ENCODE results near the gene HTRA1. TPM values are rescaled to one million over a fixed set of nuclear protein-coding genes. Genes with fewer than 3 reads are reported as not detected.
A peak's percentile ranks its signal among the peaks of the same experiment; 100 is the strongest.

The HTRA1 gene
- total and polyA plus RNA-seq, 2 donors (not counting 1 experiment from before 2014, with no cell fraction given), result 109 to 216 TPM

DNA sequence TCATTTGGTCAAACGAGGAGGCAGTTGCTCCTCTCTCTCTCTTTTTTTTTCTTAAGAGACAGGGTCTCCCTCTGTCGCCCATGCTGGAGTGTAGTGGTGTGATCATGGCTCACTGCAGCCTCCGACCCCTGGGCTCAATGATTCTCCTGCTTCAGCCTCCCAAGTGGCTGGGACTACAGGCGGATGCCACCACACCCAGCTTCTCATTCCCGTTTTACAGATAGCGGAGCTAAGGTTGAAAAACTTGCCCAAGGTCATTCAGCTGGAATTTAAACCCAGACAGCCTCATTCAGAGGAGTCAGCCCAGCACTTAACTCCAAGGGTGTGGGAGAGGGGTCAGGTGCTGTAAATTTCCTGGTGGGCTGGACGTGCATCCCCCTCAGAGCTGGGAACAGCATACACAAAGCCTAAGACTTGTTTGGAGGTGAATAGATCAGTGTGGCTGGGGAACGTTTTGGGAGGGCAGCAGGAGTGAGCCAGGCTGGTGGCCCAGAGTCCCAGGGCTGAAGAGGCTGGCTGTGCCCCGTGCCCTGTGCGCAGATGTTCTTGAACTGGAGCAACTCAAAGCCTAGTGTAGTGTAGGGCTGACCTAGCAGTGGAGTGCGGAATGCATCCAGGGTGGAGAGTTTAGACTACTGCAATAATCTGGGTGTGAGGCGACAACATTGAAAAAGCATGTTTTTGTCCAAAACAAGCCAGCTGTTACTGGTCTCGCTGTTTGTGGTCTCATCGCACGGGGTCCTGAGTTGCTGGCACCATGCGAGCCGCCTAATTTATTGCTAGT, 2.3 kb downstream of the HTRA1 start:
- Histone ChIP-seq H3K9me3 (ENCODE audit: control insufficient read depth, insufficient read depth, low read depth, low read length) (no peaks in the 10 kb centered on the region), H3K36me3 (ENCODE audit: control insufficient read depth, insufficient read depth, low read length) (no peaks in the 10 kb centered on the region), H3K27me3 (ENCODE audit: control insufficient read depth, insufficient read depth, low read length) (no peaks in the 10 kb centered on the region), H3K9ac (ENCODE audit: insufficient read depth, low read length) (no peak overlapping the region), H3K79me2 (ENCODE audit: control insufficient read depth, insufficient read depth, low read length) (peaks cover 15% of the 10 kb centered on the region), H3K27ac (ENCODE audit: insufficient read depth, low read length) (no peak overlapping the region), H3K4me1 (ENCODE audit: control insufficient read depth, extremely low read depth, insufficient read depth, low read length) (peaks cover 9% of the 10 kb centered on the region), H4K20me1 (ENCODE audit: control insufficient read depth, extremely low read depth, insufficient read depth, low read length) (no peaks in the 10 kb centered on the region), H3K4me3 (replicated peaks in 1 of 4; ENCODE audit: control extremely low read depth in 1 of 4, insufficient read depth in 1 of 4, low read depth in 3 of 4, low read length in 4 of 4) (peak overlapping the region; percentile 51 to 89 (median 76)), H2AFZ (ENCODE audit: low read length) (no peak overlapping the region), H3K4me2 (ENCODE audit: extremely low read depth, insufficient read depth, low read length) (peak overlapping the region; percentile 98)
- DNase-seq (ENCODE audit: low read depth in 2 of 2), result peak in 1 of 2 donors; percentile 44
- TF ChIP-seq EZH2 (IDR thresholded peaks at IDR 0.05; ENCODE audit: low read length, missing control alignments), result no peak
- TF ChIP-seq, protein P1, sequence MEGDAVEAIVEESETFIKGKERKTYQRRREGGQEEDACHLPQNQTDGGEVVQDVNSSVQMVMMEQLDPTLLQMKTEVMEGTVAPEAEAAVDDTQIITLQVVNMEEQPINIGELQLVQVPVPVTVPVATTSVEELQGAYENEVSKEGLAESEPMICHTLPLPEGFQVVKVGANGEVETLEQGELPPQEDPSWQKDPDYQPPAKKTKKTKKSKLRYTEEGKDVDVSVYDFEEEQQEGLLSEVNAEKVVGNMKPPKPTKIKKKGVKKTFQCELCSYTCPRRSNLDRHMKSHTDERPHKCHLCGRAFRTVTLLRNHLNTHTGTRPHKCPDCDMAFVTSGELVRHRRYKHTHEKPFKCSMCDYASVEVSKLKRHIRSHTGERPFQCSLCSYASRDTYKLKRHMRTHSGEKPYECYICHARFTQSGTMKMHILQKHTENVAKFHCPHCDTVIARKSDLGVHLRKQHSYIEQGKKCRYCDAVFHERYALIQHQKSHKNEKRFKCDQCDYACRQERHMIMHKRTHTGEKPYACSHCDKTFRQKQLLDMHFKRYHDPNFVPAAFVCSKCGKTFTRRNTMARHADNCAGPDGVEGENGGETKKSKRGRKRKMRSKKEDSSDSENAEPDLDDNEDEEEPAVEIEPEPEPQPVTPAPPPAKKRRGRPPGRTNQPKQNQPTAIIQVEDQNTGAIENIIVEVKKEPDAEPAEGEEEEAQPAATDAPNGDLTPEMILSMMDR (conservative IDR thresholded peaks at IDR 0.05 in 1 of 2, IDR thresholded peaks at IDR 0.05 in 1 of 2; ENCODE audit: low read depth in 1 of 2, low read length in 2 of 2), result no peak

DNA sequence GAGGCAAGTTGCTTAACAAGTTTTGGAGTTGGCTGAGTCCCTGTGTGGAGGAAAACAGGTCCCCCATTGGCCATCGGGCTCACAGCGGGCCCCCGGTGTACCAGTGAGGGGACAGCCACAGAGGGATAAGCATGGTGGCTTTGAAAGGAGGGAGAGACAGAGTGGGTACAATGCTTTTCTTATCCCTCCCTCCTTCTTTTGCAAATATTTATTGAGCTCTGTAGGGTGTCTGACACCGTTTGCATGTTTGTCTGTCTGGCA, 2.8 kb downstream of the HTRA1 start:
- no peak overlapping the region for H3K4me2 ChIP-seq (ENCODE audit: extremely low read depth, insufficient read depth, low read length)
- H3K9me3 ChIP-seq (ENCODE audit: control insufficient read depth, insufficient read depth, low read depth, low read length), result no peaks in the 10 kb centered on the region
- no peak for DNase-seq (ENCODE audit: low read depth in 2 of 2)
- no peaks in the 10 kb centered on the region for H3K36me3 ChIP-seq (ENCODE audit: control insufficient read depth, insufficient read depth, low read length)
- H3K9ac ChIP-seq (ENCODE audit: insufficient read depth, low read length), result no peak overlapping the region
- H3K79me2 ChIP-seq (ENCODE audit: control insufficient read depth, insufficient read depth, low read length), result peaks cover 15% of the 10 kb centered on the region
- no peak for TF ChIP-seq EZH2 (IDR thresholded peaks at IDR 0.05; ENCODE audit: low read length, missing control alignments)
- TF ChIP-seq, protein P1 (conservative IDR thresholded peaks at IDR 0.05 in 1 of 2, IDR thresholded peaks at IDR 0.05 in 1 of 2; ENCODE audit: low read depth in 1 of 2, low read length in 2 of 2), result no peak
- peaks cover 11% of the 10 kb centered on the region for H3K4me1 ChIP-seq (ENCODE audit: control insufficient read depth, extremely low read depth, insufficient read depth, low read length)
- H3K27ac ChIP-seq (ENCODE audit: insufficient read depth, low read length), result no peak overlapping the region
- H2AFZ ChIP-seq (ENCODE audit: low read length), result no peak overlapping the region
- peak overlapping the region in 2 of 4 experiments; percentile 70 to 89 for H3K4me3 ChIP-seq (replicated peaks in 1 of 4; ENCODE audit: control extremely low read depth in 1 of 4, insufficient read depth in 1 of 4, low read depth in 3 of 4, low read length in 4 of 4)
- no peaks in the 10 kb centered on the region for H4K20me1 ChIP-seq (ENCODE audit: control insufficient read depth, extremely low read depth, insufficient read depth, low read length)
- H3K27me3 ChIP-seq (ENCODE audit: control insufficient read depth, insufficient read depth, low read length), result no peaks in the 10 kb centered on the region

DNA sequence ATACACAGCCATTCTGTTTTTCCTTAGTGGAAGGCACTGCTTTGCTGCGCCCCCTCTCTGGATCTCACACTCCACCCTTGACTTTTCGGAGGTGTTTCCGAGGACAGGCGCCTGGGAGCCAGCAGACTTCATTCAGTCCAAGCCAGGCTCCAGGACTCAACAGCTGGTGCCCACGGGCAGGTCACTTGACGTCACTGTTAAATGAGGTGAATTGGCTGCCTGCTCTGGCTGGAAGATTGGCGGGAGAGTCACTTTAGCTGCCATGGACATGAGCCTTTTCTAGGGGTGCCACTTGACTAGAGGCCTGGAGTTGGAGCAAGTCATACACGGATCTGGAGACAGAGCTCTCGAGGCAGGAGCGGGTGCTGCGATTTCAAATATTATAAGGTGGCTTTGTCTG, 3.2 kb downstream of the HTRA1 start:
- Histone ChIP-seq H3K4me2 (ENCODE audit: extremely low read depth, insufficient read depth, low read length) (no peak overlapping the region), H4K20me1 (ENCODE audit: control insufficient read depth, extremely low read depth, insufficient read depth, low read length) (no peaks in the 10 kb centered on the region), H3K27ac (ENCODE audit: insufficient read depth, low read length) (no peak overlapping the region), H3K9ac (ENCODE audit: insufficient read depth, low read length) (no peak overlapping the region), H3K79me2 (ENCODE audit: control insufficient read depth, insufficient read depth, low read length) (peaks cover 15% of the 10 kb centered on the region), H3K9me3 (ENCODE audit: control insufficient read depth, insufficient read depth, low read depth, low read length) (no peaks in the 10 kb centered on the region), H3K36me3 (ENCODE audit: control insufficient read depth, insufficient read depth, low read length) (no peaks in the 10 kb centered on the region), H3K4me1 (ENCODE audit: control insufficient read depth, extremely low read depth, insufficient read depth, low read length) (peaks cover 14% of the 10 kb centered on the region), H3K27me3 (ENCODE audit: control insufficient read depth, insufficient read depth, low read length) (no peaks in the 10 kb centered on the region), H3K4me3 (replicated peaks in 1 of 4; ENCODE audit: control extremely low read depth in 1 of 4, insufficient read depth in 1 of 4, low read depth in 3 of 4, low read length in 4 of 4) (peak overlapping the region in 1 of 4 experiments; percentile 70), H2AFZ (ENCODE audit: low read length) (no peak overlapping the region)
- no peak for DNase-seq (ENCODE audit: low read depth in 2 of 2)
- no peak for TF ChIP-seq EZH2 (IDR thresholded peaks at IDR 0.05; ENCODE audit: low read length, missing control alignments)
- TF ChIP-seq, protein P1 (conservative IDR thresholded peaks at IDR 0.05 in 1 of 2, IDR thresholded peaks at IDR 0.05 in 1 of 2; ENCODE audit: low read depth in 1 of 2, low read length in 2 of 2), result no peak
